IgD-negative memory B cell (primary cell): ENCODE measurements around the gene TBX1. TPM values are rescaled to one million over a fixed set of nuclear protein-coding genes. Genes with fewer than 3 reads are reported as not detected.

Experiments used
- H3K27ac Mint-ChIP-seq, 3 donors: one replicate each; pipeline ENCODE4 v1.8.0; 2020 to 2022; ENCODE audit warnings: mild to moderate bottlenecking in 3 of 3, mixed read lengths in 3 of 3, moderate library complexity in 1 of 3
- H3K27me3 Mint-ChIP-seq: one replicate; pipeline ENCODE4 v1.8.0; 2021; ENCODE audit warnings: mixed read lengths
- H3K36me3 Mint-ChIP-seq: one replicate; pipeline ENCODE4 v1.8.0; 2020; ENCODE audit warnings: mild to moderate bottlenecking, mixed read lengths
- H3K4me1 Mint-ChIP-seq, 3 donors: one replicate each; pipeline ENCODE4 v1.8.0; 2020 to 2022; ENCODE audit warnings: mixed read lengths in 3 of 3, mild to moderate bottlenecking in 1 of 3
- H3K4me3 Mint-ChIP-seq, 4 donors: one replicate each; pipeline ENCODE4 v1.8.0; 2020 to 2022; ENCODE audit warnings: mild to moderate bottlenecking in 4 of 4, mixed read lengths in 4 of 4, moderate library complexity in 3 of 4
- H3K9me3 Mint-ChIP-seq, 3 donors: one replicate each; pipeline ENCODE4 v1.8.0; 2020 to 2021; ENCODE audit warnings: mixed read lengths in 3 of 3, mild to moderate bottlenecking in 1 of 3
- polyA plus RNA-seq: library from polyadenylated mRNA; unstranded; fragments of 300-500 nt; fragmentation: Illumina TruSeq; gene quantifications from one replicate; pipeline ENCODE4 v1.2.3, GENCODE V29; 2021

TBX1 gene
- polyA plus RNA-seq, 1 donor from 2014 or later = not detected

DNA sequence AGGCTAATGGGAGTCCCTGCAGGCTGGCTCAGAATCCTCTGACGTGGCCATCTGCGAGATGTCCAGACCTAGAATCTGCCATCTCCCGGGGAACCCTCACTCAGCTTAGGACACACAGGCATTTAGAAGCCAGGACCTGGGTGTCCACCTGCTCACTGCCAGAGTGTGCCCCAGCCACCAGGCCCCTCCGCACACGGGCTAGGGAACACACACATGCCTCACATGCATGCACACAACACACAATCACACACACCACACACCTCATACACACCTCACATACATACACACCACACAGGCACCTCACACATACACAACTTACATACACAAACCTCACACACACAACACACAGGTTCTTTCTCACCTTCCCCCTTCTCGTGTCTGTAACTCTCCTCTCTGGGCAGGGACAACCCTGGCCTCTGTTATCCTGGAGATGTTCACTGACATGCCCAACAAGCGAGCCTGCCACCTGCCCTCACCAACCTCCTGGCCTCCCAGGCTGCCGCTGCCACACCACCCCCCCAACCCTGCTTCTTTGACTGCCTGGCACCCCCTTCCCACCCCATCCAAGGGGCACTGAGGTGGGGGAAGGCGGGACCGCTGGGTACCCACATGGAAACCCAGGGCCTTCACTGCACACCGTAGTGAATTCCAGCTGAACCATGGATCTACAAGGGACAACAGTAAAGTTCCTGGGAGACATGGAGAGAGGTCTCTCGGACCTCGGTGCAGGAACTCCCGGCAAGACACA is 56.0 kb downstream of the TBX1 start:
- H3K27me3 Mint-ChIP-seq = no peaks in the 10 kb centered on the region
- no peaks in the 10 kb centered on the region for H3K4me1 Mint-ChIP-seq
- H3K9me3 Mint-ChIP-seq = no peaks in the 10 kb centered on the region
- no peak overlapping the region for H3K27ac Mint-ChIP-seq
- H3K4me3 Mint-ChIP-seq = no peak overlapping the region
- peaks cover 2% of the 10 kb centered on the region for H3K36me3 Mint-ChIP-seq

Other genes starting within 250 kb of the TBX1 start
- 0.79 TPM for gene CLDN5, start 236.4 kb upstream of the TBX1 start, polyA plus RNA-seq
- 0.43 TPM for gene SEPTIN5, start 46.3 kb upstream of the TBX1 start, polyA plus RNA-seq
- 2.0 TPM for gene GP1BB, start 37.2 kb upstream of the TBX1 start, polyA plus RNA-seq
- 15.3 TPM for gene GNB1L, start 94.1 kb downstream of the TBX1 start, polyA plus RNA-seq
- 7.3 TPM for gene RTL10, start 94.1 kb downstream of the TBX1 start, polyA plus RNA-seq
- gene COMT, start 181.0 kb downstream of the TBX1 start, polyA plus RNA-seq = 85.3 TPM
- gene TXNRD2, start 181.0 kb downstream of the TBX1 start, polyA plus RNA-seq = 17.3 TPM